ENCODE results near the gene CDK19. TPM values are rescaled to one million over a fixed set of nuclear protein-coding genes. Genes with fewer than 3 reads are reported as not detected.

CDK19 gene
- polyA plus RNA-seq, 1 of the 3 experiments (the other 2 are of a cell fraction): 6.5 TPM

GRCh38 chr6:110800839-110801196 is 14.5 kb downstream of the CDK19 start:
- H3F3A ChIP-seq (replicated peaks; ENCODE audit: insufficient read depth): peaks cover 8% of the 10 kb centered on the region
- H4K20me1 ChIP-seq (ENCODE audit: insufficient read depth): no peaks in the 10 kb centered on the region
- ChIA-PET CTCF (no interaction called here), POLR2A (no interaction called here)
- peaks cover 99% of the 10 kb centered on the region for H3K79me2 ChIP-seq (ENCODE audit: insufficient read depth)
- 90% methylated on average over 4 of the region's 4 CpGs for WGBS (ENCODE audit: low lambda C conversion rate)
- no peaks in the 10 kb centered on the region; a peak in 1 of 4 replicates for H3K4me1 ChIP-seq (ENCODE audit: control insufficient read depth in 1 of 2, insufficient read depth in 2 of 2, low read depth in 1 of 2, low read length in 1 of 2)
- no peak overlapping the region for H3K4me2 ChIP-seq
- TF ChIP-seq GABPA (IDR thresholded peaks at IDR 0.05; ENCODE audit: low read depth) (no peak), CHD2 (IDR thresholded peaks at IDR 0.05; ENCODE audit: low read length, partially characterized antibody) (no peak), MAX (IDR thresholded peaks at IDR 0.05; ENCODE audit: low read depth) (no peak), NRF1 (IDR thresholded peaks at IDR 0.05; ENCODE audit: low read depth, low read length) (no peak)
- TF ChIP-seq, protein P1, sequence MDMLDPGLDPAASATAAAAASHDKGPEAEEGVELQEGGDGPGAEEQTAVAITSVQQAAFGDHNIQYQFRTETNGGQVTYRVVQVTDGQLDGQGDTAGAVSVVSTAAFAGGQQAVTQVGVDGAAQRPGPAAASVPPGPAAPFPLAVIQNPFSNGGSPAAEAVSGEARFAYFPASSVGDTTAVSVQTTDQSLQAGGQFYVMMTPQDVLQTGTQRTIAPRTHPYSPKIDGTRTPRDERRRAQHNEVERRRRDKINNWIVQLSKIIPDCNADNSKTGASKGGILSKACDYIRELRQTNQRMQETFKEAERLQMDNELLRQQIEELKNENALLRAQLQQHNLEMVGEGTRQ (IDR thresholded peaks at IDR 0.05; ENCODE audit: borderline replicate concordance, low read depth, low read length): no peak
- H3K27me3 ChIP-seq (ENCODE audit: insufficient read depth): no peaks in the 10 kb centered on the region
- no peak overlapping the region for H2AFZ ChIP-seq (ENCODE audit: low read depth)
- no peak overlapping the region for H3K9ac ChIP-seq
- no peak for DNase-seq
- H3K9me3 ChIP-seq: no peaks in the 10 kb centered on the region
- H3K4me3 ChIP-seq (ENCODE audit: low read depth in 2 of 2, low read length in 1 of 2): no peak overlapping the region
- no peak overlapping the region for H3K27ac ChIP-seq (ENCODE audit: low read depth in 2 of 2, low read length in 1 of 2)
- peaks cover 0 to 5% of the 10 kb centered on the region in 2 experiments for H3K36me3 ChIP-seq (replicated peaks in 1 of 2; ENCODE audit: control insufficient read depth in 1 of 2, insufficient read depth in 2 of 2, low read length in 1 of 2)
- no peaks in the 10 kb centered on the region for H3K9me2 ChIP-seq

DNA sequence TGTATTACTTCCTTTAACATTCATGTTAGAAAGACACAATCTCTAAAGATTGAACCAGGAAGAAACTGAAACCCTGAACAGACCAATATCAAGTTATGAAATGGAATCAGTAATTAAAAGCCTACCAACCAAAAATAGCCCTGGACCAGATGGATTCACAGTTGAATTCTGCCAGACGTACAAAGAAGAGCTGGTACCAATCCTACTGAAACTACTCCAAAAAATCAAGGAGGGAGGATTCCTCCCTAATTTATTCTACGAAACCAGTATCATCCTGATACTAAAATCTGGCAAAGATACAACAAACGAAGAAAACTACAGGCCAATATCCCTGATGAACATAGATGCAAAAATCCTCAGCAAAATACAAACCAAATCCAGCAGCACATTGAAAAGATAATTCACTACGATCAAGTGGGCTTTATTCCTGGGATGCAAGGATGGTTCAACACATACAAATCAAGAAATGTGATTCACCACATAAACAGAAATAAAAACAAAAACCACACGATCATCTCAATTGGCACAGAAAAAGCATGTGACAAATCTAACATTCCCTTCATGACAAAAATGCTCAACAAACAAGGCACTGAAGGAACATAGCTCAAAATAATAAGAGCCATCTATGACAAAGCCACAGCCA is 15.0 kb downstream of the CDK19 start:
- Histone ChIP-seq H4K20me1 (ENCODE audit: insufficient read depth) (no peaks in the 10 kb centered on the region), H3K9ac (no peak overlapping the region), H3K36me3 (replicated peaks in 1 of 2; ENCODE audit: control insufficient read depth in 1 of 2, insufficient read depth in 2 of 2, low read length in 1 of 2) (peaks cover 0 to 5% of the 10 kb centered on the region in 2 experiments), H3K9me3 (no peaks in the 10 kb centered on the region), H2AFZ (ENCODE audit: low read depth) (no peak overlapping the region), H3K4me1 (ENCODE audit: control insufficient read depth in 1 of 2, insufficient read depth in 2 of 2, low read depth in 1 of 2, low read length in 1 of 2) (no peaks in the 10 kb centered on the region; a peak in 1 of 4 replicates), H3K79me2 (ENCODE audit: insufficient read depth) (peaks cover 99% of the 10 kb centered on the region), H3K27me3 (ENCODE audit: insufficient read depth) (no peaks in the 10 kb centered on the region), H3F3A (replicated peaks; ENCODE audit: insufficient read depth) (peaks cover 11% of the 10 kb centered on the region), H3K9me2 (no peaks in the 10 kb centered on the region), H3K27ac (ENCODE audit: low read depth in 2 of 2, low read length in 1 of 2) (no peak overlapping the region), H3K4me2 (no peak overlapping the region), H3K4me3 (ENCODE audit: low read depth in 2 of 2, low read length in 1 of 2) (no peak overlapping the region)
- POLR2A ChIA-PET: no interaction called here
- 90% methylated on average over 5 of the region's 5 CpGs for WGBS (ENCODE audit: low lambda C conversion rate)
- CTCF ChIA-PET: no interaction called here
- DNase-seq: no peak
- TF ChIP-seq GABPA (IDR thresholded peaks at IDR 0.05; ENCODE audit: low read depth) (no peak), MXI1 (IDR thresholded peaks at IDR 0.05; ENCODE audit: low read depth, low read length) (no peak), TCF12 (IDR thresholded peaks at IDR 0.05) (no peak), GATA2 (CRISPR knock-in tag; IDR thresholded peaks at IDR 0.05) (no peak), RCOR1 (IDR thresholded peaks at IDR 0.05; ENCODE audit: low read length) (no peak), FOXM1 (IDR thresholded peaks at IDR 0.05; ENCODE audit: low read depth) (no peak), SMC3 (IDR thresholded peaks at IDR 0.05; ENCODE audit: low read depth, low read length) (no peak), NFIC (IDR thresholded peaks at IDR 0.05; ENCODE audit: borderline replicate concordance) (no peak), CTCF (IDR thresholded peaks at IDR 0.05) (no peak)

Measured in SK-N-SH (cell line).